Mesenteric fat pad (tissue), 1 donor: ENCODE measurements around the gene NOC3L. TPM values are rescaled to one million over a fixed set of nuclear protein-coding genes. Genes with fewer than 3 reads are reported as not detected.

Source experiments
- DNase-seq: peaks from one replicate; pipeline ENCODE4 v3.0.0-alpha.2; 2020; ENCODE audit warnings: low spot score
- total RNA-seq: library from RNA; stranded (reverse); fragmentation: NEBNext Ultra II Directional; extraction: Animal tissue kit (Norgen Biotek cat#: 25700); gene quantifications from one replicate; pipeline ENCODE4 v1.2.1, GENCODE V29; 2021
- donor health status: DM: yes; HTN: yes; CAD: no.

Gene NOC3L
- total RNA-seq, 1 donor from 2014 or later, result 22.2 TPM

DNA sequence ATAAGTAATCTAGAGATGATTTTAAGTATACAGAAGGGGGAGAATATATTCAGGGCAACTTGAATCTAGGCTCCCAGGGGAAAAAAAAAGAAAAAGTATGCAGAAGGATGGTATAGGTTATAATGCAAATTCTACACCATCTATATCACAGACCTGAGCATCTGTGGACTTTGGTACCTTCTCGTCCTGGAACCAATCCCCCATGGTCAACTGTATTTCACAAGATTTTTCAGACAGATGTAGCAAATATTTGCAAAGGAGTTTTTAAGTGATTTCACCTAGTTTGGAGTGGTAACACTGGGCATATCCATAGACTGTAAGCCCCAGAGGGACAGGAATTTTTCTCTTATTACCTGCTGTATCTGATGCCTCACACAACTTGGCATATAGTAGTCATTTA is 58.8 kb downstream of the NOC3L start:
- DNase-seq, result no peak

DNA sequence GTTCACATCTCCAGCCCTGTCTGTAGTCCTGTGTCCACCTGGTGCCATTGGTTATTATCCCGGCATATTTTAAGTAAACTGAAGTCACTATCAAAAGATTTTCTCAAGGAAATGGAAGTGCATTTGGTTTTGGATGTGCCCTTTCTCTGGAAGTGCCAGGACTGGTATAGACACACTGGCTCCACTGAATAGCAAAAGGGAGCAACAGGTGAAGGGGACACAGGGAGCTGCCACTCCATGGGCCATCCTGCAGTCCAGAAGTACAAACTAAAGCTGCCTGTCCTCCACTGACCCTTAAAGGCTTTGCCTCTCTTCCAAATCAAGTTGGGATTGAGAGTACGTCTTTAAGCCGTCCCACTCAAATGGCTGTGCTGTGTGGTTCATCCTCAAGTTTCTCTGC is 62.7 kb downstream of the NOC3L start:
- no peak for DNase-seq

DNA sequence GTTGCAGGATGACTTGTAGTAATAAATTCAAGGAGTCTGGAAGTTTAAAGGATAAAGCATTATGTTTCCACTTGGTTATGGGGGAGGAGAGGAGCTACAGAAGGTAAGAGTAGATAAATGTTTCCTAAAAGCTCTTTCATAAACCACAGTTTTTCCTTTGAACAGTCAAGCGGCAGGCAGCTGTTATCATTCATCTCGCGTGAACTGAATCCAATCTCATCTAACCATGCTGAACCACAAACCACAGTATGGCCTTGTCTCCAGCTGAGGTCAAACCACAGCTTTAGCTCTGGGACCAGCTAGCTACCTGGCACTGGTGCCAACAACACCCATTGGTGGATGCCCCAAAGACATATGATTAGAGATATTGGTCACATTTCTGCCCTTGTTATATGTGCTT is 63.3 kb downstream of the NOC3L start:
- DNase-seq, result no peak

DNA sequence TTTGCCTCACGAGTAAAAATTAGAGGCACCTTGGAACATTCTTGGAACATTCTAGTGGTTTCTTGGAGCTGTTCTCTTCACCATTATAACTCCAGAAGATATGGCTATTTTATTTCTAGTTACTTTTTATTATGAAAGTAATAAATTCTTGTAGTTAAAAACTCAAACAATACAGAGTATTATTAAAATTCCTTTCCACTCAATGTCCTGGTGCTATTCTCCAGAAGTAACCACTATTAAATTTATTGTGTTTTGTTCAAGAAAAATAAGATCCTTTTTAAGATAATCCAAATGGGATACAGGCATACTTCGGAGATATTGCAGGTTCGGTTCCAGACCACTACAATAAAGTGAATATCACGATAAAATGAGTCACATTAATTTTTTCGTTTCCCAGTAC is 68.6 kb downstream of the NOC3L start:
- no peak for DNase-seq

DNA sequence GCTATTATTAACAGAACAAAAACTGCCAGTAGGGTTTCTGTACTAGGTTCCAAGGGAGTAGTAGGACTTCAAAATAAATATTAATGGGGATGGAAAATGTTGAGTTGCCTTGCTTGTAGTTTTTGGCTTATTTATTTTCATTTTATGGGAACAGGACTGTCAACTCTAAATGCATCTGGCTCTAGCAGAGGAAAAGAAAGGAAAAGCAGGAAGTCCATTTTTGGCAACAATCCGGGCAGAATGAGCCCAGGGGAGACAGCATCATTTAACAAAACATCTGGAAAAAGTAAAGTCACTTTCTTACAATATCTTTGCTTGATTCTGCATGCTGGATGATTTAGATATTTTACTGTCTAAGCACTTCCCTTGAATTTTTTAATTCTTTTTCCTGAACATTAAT is 69.4 kb downstream of the NOC3L start:
- no peak for DNase-seq

DNA sequence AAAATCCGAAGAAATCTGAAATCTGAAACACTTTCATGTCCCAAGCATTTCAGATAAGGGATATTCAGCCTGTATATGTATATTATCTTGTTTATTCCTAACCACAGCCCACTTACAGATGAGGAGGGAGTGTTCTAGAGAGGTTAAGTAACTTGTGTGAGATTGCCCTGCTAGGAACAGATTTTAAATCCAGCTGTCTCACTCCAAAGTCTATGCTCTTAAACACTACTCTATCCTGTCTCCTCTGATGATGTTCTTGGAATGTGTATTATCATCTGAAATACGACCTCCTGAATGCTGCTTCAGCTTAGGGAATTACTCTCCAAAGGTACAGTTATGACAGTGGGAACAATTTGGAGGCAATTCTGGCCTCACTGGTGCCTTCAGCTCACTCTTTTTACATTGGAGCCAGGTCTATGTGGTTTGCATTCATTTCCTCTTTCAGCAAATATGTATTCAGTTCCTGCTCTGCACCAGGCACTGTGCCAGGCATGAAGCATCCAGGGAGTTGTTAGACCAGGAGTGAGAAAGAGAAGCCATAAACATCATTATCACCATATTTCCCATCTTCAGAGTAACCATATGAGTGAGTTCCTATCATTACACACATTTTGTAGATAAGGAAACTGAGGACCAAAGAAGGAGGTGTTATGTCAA is 70.2 kb downstream of the NOC3L start:
- no peak for DNase-seq

DNA sequence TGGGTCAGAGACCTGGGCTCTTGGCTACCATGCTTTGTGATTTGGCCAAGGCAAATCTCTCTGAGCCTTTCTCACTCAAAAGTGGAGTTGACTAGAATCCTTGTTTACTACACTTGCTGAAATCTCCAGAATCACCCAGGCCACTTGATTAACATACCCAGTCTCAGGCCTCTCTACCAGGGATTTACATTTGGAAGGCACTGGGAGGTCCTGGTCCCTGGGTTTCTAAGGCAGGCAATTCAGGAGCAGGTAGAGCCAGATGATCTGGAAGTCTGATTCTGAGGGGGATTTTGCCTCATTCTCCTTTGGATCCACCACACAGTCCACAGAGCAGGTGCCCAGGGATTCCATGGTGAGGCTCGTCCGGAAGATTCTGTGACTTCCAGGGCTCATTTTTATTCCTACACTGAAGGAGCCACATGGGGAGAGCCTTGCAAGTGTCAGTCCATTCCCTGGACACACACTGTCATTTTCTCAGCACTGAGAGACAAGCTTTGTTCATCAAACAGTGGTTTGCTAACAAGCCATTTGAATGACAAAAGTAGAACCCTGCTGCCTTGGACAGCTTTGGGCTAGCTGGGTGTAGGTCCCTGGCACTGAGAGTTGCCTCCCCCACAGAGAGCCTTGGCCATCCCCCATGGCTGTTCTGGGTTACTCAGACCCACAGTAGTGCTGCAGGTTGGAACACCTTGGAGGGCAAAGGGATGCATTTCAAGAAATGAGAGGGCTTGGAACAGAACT is 74.2 kb downstream of the NOC3L start:
- DNase-seq, result no peak

DNA sequence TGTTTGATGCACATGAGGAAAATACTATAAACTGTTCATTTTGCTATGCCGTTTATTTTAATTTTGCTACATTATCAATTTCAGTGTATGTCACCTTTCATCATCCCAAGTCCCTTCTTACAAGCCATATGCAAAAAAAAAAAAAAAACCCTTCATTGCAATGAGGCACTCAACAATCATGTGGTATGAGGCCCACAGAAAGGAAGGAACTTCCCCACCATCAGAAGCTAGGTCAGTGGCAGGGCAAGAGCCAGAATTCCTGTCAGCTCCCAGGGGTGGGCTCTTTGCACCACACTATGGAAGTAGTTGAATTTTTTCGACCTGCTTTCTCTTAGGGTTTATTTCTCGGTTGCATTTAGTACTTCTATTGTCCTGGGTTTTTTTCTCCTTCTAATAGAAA is 75.4 kb downstream of the NOC3L start:
- no peak for DNase-seq

DNA sequence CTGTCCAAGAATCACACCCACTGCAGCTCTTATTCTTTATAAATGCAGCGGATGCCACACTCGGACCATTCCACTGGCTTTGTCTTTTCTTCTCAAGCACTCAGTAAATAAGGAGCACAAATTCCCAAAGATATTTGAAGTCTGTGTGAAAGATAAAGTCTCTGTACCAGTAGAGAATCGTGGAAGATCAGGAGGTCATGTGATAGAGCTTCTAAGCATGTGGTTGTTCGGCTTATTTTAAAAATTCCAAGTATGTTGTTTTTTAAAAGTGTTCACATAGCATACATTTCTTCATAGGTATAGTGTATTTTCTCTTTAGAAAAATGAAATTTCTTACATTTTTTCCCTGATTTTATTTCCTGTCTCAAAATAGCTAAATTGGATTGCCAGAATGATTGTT is 75.8 kb downstream of the NOC3L start:
- DNase-seq, result no peak

DNA sequence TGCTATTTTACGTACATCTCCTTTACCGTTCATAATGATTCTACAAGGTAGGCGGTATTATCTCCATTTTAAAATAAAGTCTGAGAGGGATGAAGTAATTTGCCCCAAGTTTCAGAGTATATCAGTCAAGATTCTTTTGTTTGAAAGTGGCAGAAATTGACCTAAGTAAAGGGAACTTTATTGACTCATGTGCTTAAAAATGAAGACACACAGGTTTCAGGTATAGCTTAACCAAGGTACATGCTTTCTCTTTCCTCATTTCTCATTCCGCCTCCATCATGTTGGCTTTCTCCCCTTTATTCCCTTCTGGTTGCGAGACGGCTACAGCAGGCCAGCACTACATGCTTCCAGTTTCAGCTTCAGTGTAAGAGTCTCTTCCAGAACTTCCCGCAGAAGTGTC is 77.5 kb downstream of the NOC3L start:
- no peak for DNase-seq

Other genes starting within 250 kb of the NOC3L start
- 13.2 TPM for gene TBC1D12, start 39.6 kb upstream of the NOC3L start, total RNA-seq
- 1.9 TPM for gene HELLS, start 182.8 kb upstream of the NOC3L start, total RNA-seq